ENCODE measurements around the gene ELK3.

Gene ELK3

GRCh38 chr12:96213869-96214268 lies 19.7 kb downstream of the ELK3 start:
- TF ChIP-seq POLR2AphosphoS5 (IDR thresholded peaks at IDR 0.05; ENCODE audit: low read depth) = no peak
- TF ChIP-seq SPI1 (IDR thresholded peaks at IDR 0.05; ENCODE audit: borderline replicate concordance, low read depth) = no peak
- TF ChIP-seq REST (IDR thresholded peaks at IDR 0.05; ENCODE audit: insufficient replicate concordance, low read depth) = no peak
- TF ChIP-seq GABPA (IDR thresholded peaks at IDR 0.05; ENCODE audit: low read depth) = no peak
- TF ChIP-seq CTCF (IDR thresholded peaks at IDR 0.05; ENCODE audit: insufficient read depth, low read length) = no peak
- no peak for DNase-seq (ENCODE audit: low read depth in 1 of 2, low spot score in 1 of 2)
- Histone ChIP-seq H3K27me3 (ENCODE audit: insufficient read depth, poor library complexity, severe bottlenecking) (no peaks in the 10 kb centered on the region), H3K4me3 (replicated peaks; ENCODE audit: insufficient read depth, low read length) (no peak overlapping the region), H3K27ac (replicated peaks) (no peak overlapping the region)

GRCh38 chr12:96215919-96216273 lies 21.7 kb downstream of the ELK3 start:
- DNase-seq (ENCODE audit: low read depth in 1 of 2, low spot score in 1 of 2) = no peak
- Histone ChIP-seq H3K4me3 (replicated peaks; ENCODE audit: insufficient read depth, low read length) (no peak overlapping the region), H3K27me3 (ENCODE audit: insufficient read depth, poor library complexity, severe bottlenecking) (no peaks in the 10 kb centered on the region), H3K27ac (replicated peaks) (no peak overlapping the region)
- TF ChIP-seq POLR2AphosphoS5 (IDR thresholded peaks at IDR 0.05; ENCODE audit: low read depth) = no peak
- no peak for TF ChIP-seq REST (IDR thresholded peaks at IDR 0.05; ENCODE audit: insufficient replicate concordance, low read depth)
- no peak for TF ChIP-seq CTCF (IDR thresholded peaks at IDR 0.05; ENCODE audit: insufficient read depth, low read length)

- no peak for DNase-seq (ENCODE audit: low read depth in 1 of 2, low spot score in 1 of 2)
- H3K4me3 ChIP-seq (replicated peaks; ENCODE audit: insufficient read depth, low read length) = no peak overlapping the region
- no peak for TF ChIP-seq GABPA (IDR thresholded peaks at IDR 0.05; ENCODE audit: low read depth)
- no peak for TF ChIP-seq REST (IDR thresholded peaks at IDR 0.05; ENCODE audit: insufficient replicate concordance, low read depth)
- TF ChIP-seq SPI1 (IDR thresholded peaks at IDR 0.05; ENCODE audit: borderline replicate concordance, low read depth) = no peak
- TF ChIP-seq CTCF (IDR thresholded peaks at IDR 0.05; ENCODE audit: insufficient read depth, low read length) = no peak
- no peak for TF ChIP-seq POLR2AphosphoS5 (IDR thresholded peaks at IDR 0.05; ENCODE audit: low read depth)
- H3K27me3 ChIP-seq (ENCODE audit: insufficient read depth, poor library complexity, severe bottlenecking) = no peaks in the 10 kb centered on the region
- H3K27ac ChIP-seq (replicated peaks) = no peak overlapping the region
Measured at GRCh38 chr12:96218989-96219678, 25.0 kb downstream of the ELK3 start.
